ENCODE measurements around the gene ZNF823.

ZNF823 gene

GRCh38 chr19:11737964-11738745, 591 bp downstream of the ZNF823 start:
- DNase-seq: peak; percentile 91

- no peak for DNase-seq
Observed at GRCh38 chr19:11736696-11737095, 2.0 kb downstream of the ZNF823 start.

GRCh38 chr19:11735375-11735774, 3.4 kb downstream of the ZNF823 start:
- no peak for DNase-seq

- no peak for DNase-seq
Observed at GRCh38 chr19:11729586-11729985, 9.2 kb downstream of the ZNF823 start.

- DNase-seq: no peak
Observed at GRCh38 chr19:11722414-11722813, 16.3 kb downstream of the ZNF823 start.

GRCh38 chr19:11721681-11722080, 17.1 kb downstream of the ZNF823 start:
- no peak for DNase-seq

GRCh38 chr19:11710313-11710712, 28.4 kb downstream of the ZNF823 start:
- DNase-seq: no peak

GRCh38 chr19:11708457-11708856, 30.3 kb downstream of the ZNF823 start:
- DNase-seq: no peak

GRCh38 chr19:11705474-11705873, 33.3 kb downstream of the ZNF823 start:
- DNase-seq: no peak

- DNase-seq: no peak
Observed at GRCh38 chr19:11704626-11705025, 34.1 kb downstream of the ZNF823 start.

GRCh38 chr19:11699931-11700794, 38.6 kb downstream of the ZNF823 start:
- DNase-seq: no peak

- DNase-seq: no peak
Observed at GRCh38 chr19:11698231-11698630, 40.5 kb downstream of the ZNF823 start.

GRCh38 chr19:11697284-11697855, 41.4 kb downstream of the ZNF823 start:
- DNase-seq: no peak

GRCh38 chr19:11694533-11695439, 44.0 kb downstream of the ZNF823 start:
- DNase-seq: peak; percentile 96

GRCh38 chr19:11693505-11694499, 44.9 kb downstream of the ZNF823 start:
- no peak for DNase-seq

- DNase-seq: no peak
Observed at GRCh38 chr19:11692127-11692790, 46.5 kb downstream of the ZNF823 start.

- no peak for DNase-seq
Observed at GRCh38 chr19:11685676-11686650, 52.8 kb downstream of the ZNF823 start.

- DNase-seq: no peak
Observed at GRCh38 chr19:11684987-11685675, 53.6 kb downstream of the ZNF823 start.
